ENCODE measurements around the gene ADCY3.

ADCY3 gene

DNA sequence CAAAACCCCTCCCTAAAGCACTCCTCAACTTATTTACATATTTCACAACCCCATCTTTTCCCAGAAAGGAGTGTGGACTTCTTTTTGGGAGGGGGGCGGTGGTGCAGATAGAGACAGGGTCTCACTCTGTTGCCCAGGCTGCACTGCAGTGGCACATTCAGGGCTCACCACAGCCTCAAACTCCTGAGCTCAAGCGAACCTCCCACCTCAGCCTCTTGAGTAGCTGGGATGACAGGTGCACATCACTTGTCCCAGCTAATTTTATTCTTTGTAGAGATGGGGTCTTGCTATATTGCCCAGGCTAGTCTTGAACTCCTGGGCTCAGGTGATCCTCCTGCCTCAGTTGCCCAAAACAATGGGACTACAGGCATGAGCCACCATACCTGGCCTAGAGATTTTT lies 44.1 kb downstream of the ADCY3 start:
- DNase-seq (ENCODE audit: low read depth in 2 of 2, low spot score in 1 of 2), result no peak

DNA sequence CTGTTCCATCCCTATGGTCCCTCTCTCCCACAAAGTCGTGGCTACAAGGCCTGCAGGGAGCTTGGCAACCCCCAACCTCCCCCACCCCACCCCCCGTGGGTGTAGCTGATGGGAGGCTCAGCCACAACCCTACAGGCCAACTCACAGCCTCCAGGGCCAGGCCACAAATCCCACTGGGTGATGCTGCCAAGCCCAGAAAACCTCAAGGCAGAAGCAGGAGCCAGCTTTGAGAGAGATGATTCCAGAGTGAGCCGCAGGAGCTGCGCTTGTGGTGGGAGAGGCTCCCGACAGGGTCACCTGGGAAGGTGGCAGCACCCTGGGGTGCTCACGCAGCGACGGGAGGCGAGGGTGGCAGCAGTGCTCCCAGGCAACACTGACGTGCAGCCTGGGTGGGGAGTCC lies 44.8 kb downstream of the ADCY3 start:
- DNase-seq (ENCODE audit: low read depth in 2 of 2, low spot score in 1 of 2), result no peak

- DNase-seq (ENCODE audit: low read depth in 2 of 2, low spot score in 1 of 2), result no peak
Measured at GRCh38 chr2:24874035-24874434, 46.0 kb downstream of the ADCY3 start.

DNA sequence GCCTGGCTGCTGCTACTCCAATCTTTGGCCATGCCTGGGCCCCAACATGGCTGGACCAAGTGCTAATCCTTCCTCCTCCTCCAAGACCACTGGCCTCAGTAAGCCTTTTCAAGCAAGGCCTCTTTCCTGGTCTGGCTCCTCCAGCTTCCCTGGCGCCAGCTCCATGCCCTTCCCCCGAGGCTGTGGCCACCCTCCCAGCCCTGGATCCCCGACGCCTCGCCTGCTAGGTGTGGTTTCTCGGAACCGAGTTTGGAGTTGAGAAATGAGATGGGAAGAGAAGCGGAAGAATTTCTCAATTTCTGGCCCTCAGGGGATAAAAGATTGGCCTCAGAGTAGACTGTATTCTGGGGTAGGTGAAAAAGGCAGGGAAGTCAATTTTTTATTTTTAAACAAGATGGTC lies 46.4 kb downstream of the ADCY3 start:
- no peak for DNase-seq (ENCODE audit: low read depth in 2 of 2, low spot score in 1 of 2)

GRCh38 chr2:24872344-24873115 lies 47.5 kb downstream of the ADCY3 start:
- no peak for DNase-seq (ENCODE audit: low read depth in 2 of 2, low spot score in 1 of 2)

DNA sequence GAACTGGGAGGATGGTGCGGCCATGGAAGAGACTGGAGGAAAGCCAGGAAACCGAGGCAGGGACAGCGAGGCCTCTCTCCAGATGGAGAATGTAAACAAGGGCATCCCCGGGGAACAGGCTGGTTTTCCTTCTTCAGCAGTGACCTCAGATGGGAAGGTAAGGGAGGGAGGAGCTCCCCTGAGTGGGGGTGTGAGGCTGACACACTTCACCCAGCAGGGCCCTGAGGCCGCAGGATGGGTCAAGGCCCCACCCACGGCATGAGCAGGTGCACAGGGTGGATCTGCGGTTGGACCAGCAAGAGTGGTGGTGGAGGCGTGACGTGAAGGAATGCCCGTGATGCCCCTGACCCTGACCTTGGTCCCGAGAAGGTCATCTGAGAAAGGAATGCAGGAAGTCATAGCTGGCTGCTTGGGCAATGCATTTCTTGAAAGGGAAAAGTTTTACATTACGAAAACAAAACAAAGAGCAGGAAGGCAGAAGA lies 48.1 kb downstream of the ADCY3 start:
- no peak for DNase-seq (ENCODE audit: low read depth in 2 of 2, low spot score in 1 of 2)

GRCh38 chr2:24870891-24871705 lies 48.9 kb downstream of the ADCY3 start:
- no peak for DNase-seq (ENCODE audit: low read depth in 2 of 2, low spot score in 1 of 2)

GRCh38 chr2:24870440-24870839 lies 49.6 kb downstream of the ADCY3 start:
- no peak for DNase-seq (ENCODE audit: low read depth in 2 of 2, low spot score in 1 of 2)

- DNase-seq (ENCODE audit: low read depth in 2 of 2, low spot score in 1 of 2), result no peak
Measured at GRCh38 chr2:24866946-24867345, 53.1 kb downstream of the ADCY3 start.

GRCh38 chr2:24863641-24864040 lies 56.4 kb downstream of the ADCY3 start:
- no peak for DNase-seq (ENCODE audit: low read depth in 2 of 2, low spot score in 1 of 2)

DNA sequence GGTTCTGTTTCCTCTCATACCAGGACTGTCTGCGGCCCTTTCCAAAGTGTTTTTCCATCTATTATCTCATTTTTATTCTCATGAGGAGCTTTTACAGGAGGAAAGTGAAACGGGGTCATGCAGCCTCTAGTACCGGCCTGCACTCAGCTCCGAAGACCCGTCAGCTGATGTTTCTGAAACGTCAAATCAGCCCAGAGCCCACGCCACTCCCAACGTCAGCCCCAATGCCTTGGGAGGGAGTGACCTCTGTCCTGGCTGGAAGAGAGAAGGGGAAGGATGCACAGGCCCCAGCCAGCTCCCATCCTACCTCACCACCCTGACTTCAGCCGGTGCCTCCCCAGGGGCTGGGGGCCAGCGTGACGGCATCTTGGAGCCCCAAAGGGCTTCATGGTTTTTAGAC lies 58.5 kb downstream of the ADCY3 start:
- DNase-seq (ENCODE audit: low read depth in 2 of 2, low spot score in 1 of 2), result no peak

GRCh38 chr2:24860631-24861030 lies 59.4 kb downstream of the ADCY3 start:
- DNase-seq (ENCODE audit: low read depth in 2 of 2, low spot score in 1 of 2), result no peak

GRCh38 chr2:24859968-24860600 lies 60.0 kb downstream of the ADCY3 start:
- DNase-seq (ENCODE audit: low read depth in 2 of 2, low spot score in 1 of 2), result no peak

GRCh38 chr2:24858996-24859395 lies 61.0 kb downstream of the ADCY3 start:
- DNase-seq (ENCODE audit: low read depth in 2 of 2, low spot score in 1 of 2), result no peak

DNA sequence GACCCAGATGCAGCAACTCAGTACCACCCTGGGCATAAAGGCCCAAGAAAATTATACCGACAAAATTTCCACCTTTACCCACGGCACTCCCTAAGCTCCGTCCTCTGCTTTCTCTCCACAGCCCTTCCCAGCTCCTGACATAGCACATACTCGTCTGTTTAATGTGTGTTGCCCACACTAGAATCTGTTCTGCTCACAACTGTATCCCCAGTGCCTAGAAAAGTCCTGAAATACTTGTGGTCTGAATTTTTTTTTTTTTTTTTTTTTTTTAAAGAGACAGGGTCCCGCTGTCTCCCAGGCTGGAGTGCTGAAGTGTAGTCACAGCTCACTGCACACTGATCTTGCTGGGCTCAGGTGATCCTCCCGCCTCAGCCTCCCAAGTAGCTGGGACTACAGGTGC lies 62.3 kb downstream of the ADCY3 start:
- no peak for DNase-seq (ENCODE audit: low read depth in 2 of 2, low spot score in 1 of 2)

GRCh38 chr2:24856791-24857211 lies 63.2 kb downstream of the ADCY3 start:
- DNase-seq (ENCODE audit: low read depth in 2 of 2, low spot score in 1 of 2), result no peak

DNA sequence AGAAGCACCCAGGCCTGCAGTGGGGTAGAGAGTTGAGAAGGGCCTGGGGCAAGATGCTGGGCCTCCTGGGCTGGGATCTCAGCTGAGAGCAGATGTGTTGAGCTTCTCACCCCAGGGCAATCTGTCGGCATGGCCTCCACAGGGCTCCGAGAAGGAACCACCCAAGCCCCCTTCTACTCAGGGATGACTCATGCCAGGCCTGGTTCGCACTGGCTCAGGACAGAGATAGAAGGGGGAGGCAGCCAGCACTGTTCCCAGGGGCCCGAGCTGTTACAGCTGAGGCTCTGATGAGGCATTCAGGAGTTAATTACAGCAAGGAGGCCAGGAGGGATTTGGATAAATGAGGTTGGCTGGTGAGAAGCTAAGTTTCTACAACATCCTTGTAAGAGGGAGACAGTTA lies 64.3 kb downstream of the ADCY3 start:
- DNase-seq (ENCODE audit: low read depth in 2 of 2, low spot score in 1 of 2), result no peak

DNA sequence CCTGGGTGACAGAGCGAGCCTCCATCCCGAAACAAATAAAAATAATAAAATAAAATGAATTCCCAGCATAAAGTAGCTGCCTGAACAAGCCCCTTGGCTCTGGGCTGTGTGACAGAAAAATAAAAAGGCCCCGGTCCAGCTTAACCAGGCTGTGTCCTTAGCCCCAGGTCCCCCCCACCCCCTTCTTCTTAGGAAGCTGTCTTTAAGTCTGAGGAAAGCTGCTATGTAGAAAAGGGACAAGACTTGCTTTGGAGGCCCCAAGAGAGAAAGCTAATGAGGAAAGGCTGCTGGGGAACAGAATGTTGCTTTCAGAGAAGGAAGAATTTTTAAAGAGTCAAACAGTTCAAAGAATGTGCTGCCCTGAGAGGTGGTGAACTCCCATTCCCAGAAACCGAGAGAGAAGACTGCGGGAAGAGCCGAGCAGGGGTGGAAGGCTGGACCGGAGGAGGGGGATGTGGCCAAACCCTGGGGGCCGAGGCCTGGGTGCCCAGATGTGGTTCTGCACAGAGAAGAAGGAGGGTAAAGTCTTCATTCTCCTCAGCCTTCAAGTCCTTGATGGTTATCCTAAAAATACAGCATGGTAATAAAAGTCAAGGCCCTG lies 64.9 kb downstream of the ADCY3 start:
- DNase-seq (ENCODE audit: low read depth in 2 of 2, low spot score in 1 of 2), result no peak

GRCh38 chr2:24853996-24854395 lies 66.0 kb downstream of the ADCY3 start:
- no peak for DNase-seq (ENCODE audit: low read depth in 2 of 2, low spot score in 1 of 2)

DNA sequence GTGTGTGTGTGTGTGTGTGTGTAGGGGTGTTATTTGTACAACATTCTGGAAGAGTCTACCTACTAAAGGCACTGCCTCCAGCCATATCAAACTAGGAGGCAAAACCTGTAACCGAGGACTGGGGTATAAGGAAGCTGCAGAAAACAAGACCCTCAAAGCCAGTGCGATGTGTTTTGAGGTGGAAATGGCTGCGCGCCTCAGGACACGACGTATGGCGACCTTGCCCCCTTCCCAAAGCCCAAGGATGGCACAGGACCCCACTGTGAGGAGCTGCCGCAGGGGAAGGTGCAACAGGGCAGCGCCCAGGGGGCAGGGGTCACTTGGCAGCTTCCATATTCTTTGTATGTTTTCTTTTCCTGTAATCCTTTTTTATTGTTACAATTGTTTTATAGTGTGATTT lies 67.0 kb downstream of the ADCY3 start:
- DNase-seq (ENCODE audit: low read depth in 2 of 2, low spot score in 1 of 2), result no peak

DNA sequence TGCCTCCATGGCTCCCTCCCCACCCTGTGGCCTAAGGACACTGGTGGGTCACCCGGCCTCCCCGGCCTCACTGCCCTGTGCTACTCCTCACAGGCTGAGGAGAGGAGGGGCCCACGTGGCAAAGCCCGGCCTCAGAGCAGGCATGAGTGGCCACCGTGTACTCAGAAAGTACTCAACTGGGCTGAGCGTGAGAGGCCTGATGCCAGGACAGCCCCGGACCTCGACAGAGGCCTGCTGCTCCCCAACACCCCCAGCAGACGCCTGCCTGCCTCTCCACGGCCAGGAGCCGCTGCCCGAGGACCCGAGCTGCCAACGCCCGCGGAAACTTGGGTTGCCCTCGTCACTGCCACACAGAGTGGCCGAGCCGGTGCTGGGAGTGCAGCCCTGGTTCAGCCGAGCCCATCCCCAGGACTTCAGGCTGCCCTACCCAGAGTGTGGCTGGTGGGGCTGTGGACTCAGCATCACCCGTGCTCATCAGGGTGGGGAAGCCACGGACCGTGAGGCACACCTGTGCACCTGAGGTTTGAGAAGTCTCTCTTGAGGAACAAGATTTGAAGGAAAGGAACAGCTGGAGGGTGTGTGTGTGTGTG lies 67.5 kb downstream of the ADCY3 start:
- no peak for DNase-seq (ENCODE audit: low read depth in 2 of 2, low spot score in 1 of 2)
